Immature natural killer cell (primary cell): ENCODE measurements around the gene ACAN. TPM values are rescaled to one million over a fixed set of nuclear protein-coding genes. Genes with fewer than 3 reads are reported as not detected.

ENCODE experiments used
- DNase-seq, 3 donors: peaks; one replicate each; pipeline ENCODE4 v3.0.0; 2022; ENCODE audit warnings: mixed read lengths in 1 of 3
- H3K27ac Mint-ChIP-seq, 6 donors: one replicate each; pipeline ENCODE4 v1.8.0; 2020; ENCODE audit warnings: mixed read lengths in 6 of 6, mild to moderate bottlenecking in 5 of 6, inconsistent platforms in 4 of 6, moderate library complexity in 3 of 6
- H3K27me3 Mint-ChIP-seq, 3 donors: one replicate each; pipeline ENCODE4 v1.8.0; 2020 to 2021; ENCODE audit warnings: low read depth in 3 of 3, mild to moderate bottlenecking in 3 of 3, mixed read lengths in 3 of 3, moderate library complexity in 3 of 3, inconsistent platforms in 1 of 3
- H3K36me3 Mint-ChIP-seq, 3 donors: one replicate each; pipeline ENCODE4 v1.8.0; 2020; ENCODE audit warnings: mixed read lengths in 3 of 3, inconsistent platforms in 2 of 3, mild to moderate bottlenecking in 2 of 3
- H3K4me1 Mint-ChIP-seq, 2 donors: one replicate each; pipeline ENCODE4 v1.8.0; 2020; ENCODE audit warnings: inconsistent platforms in 2 of 2, mild to moderate bottlenecking in 2 of 2, mixed read lengths in 2 of 2, moderate library complexity in 1 of 2
- H3K4me3 Mint-ChIP-seq, 5 donors: one replicate each; pipeline ENCODE4 v1.8.0; 2020; ENCODE audit warnings: mild to moderate bottlenecking in 5 of 5, mixed read lengths in 5 of 5, inconsistent platforms in 3 of 5, moderate library complexity in 3 of 5
- H3K9me3 Mint-ChIP-seq, 6 donors: one replicate each; pipeline ENCODE4 v1.8.0; 2020; ENCODE audit warnings: mild to moderate bottlenecking in 6 of 6, mixed read lengths in 6 of 6, inconsistent platforms in 4 of 6, moderate library complexity in 3 of 6
- polyA plus RNA-seq, 3 donors: library from polyadenylated mRNA; unstranded; fragments of 300-500 nt; fragmentation: Illumina TruSeq; gene quantifications; one replicate each; pipeline ENCODE4 v1.2.3, GENCODE V29; 2021

ACAN gene
- polyA plus RNA-seq, 3 donors from 2014 or later: not detected

GRCh38 chr15:88898736-88899135 lies 95.5 kb downstream of the ACAN start:
- H3K4me3 Mint-ChIP-seq: no peak overlapping the region
- H3K27ac Mint-ChIP-seq: no peak overlapping the region
- no peaks in the 10 kb centered on the region for H3K9me3 Mint-ChIP-seq
- peaks cover 12 to 13% of the 10 kb centered on the region in 2 donors for H3K4me1 Mint-ChIP-seq
- H3K36me3 Mint-ChIP-seq: peaks cover 0 to 12% (median 8%) of the 10 kb centered on the region in 3 donors
- no peak for DNase-seq
- peaks cover 4 to 6% (median 4%) of the 10 kb centered on the region in 3 donors for H3K27me3 Mint-ChIP-seq

DNA sequence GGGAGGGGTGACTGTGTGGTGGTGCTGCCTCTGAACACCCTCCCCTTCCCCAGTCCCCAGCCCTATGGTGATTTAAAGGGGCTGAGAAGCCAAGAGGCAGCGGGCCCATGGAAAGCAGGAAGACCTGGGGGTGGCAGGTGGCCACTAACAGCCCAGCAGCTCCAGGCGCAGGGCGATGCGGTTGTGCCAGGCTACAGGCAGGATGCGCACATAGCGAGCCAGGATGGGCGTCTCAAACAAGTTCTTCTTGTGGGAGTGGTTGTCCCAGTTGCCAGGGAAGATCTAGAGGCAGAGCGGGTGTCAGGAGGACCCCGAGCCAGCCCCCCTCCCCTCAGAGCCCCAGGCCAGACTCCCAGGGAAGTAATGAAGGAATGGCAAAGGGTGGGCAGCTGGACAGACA lies 96.0 kb downstream of the ACAN start:
- Mint-ChIP-seq H3K4me1 (peaks cover 8 to 9% of the 10 kb centered on the region in 2 donors), H3K4me3 (no peak overlapping the region)

DNA sequence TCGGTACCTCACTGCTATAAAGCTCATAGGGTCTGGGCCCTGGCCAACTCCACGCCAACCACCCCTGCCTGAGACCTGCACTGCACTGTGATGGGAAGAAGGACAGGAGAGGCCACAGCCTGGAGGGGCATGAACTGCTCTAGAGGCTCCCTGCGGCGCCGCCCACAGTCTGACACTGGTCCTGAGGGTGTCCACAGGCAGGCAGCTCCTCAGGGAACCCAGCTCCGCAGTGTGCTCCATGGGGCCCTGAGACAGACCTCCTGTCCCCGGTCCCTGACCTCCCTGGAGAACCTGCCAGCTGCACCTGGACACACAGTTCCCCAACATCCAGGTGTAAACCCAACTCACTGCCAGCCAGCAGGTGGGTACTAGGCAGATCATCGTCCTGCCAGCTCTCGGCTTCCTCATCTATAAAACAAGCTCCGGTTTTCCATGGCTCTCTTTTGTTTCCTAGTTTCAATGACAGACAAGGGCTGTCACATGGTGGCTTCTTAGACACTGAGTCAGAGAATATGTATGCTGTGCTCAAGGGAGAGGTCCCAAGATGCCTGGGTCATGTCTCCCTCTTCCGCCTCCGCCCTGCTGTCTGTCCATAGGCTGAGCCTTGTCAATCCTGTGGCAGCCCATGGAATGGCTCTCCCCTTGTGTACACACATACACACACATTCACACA lies 97.2 kb downstream of the ACAN start:
- Mint-ChIP-seq H3K4me3 (no peak overlapping the region), H3K27me3 (peaks cover 0 to 4% (median 4%) of the 10 kb centered on the region in 3 donors), H3K27ac (peak overlapping the region in 2 of 6 donors; percentile 28 to 47), H3K36me3 (peaks cover 0 to 12% (median 8%) of the 10 kb centered on the region in 3 donors), H3K4me1 (peaks cover 9 to 14% of the 10 kb centered on the region in 2 donors), H3K9me3 (no peaks in the 10 kb centered on the region)
- no peak for DNase-seq

More for the DNA sequence above, 96.0 kb downstream of the ACAN start:
- no peak for DNase-seq
- Mint-ChIP-seq H3K36me3 (peaks cover 0 to 12% (median 8%) of the 10 kb centered on the region in 3 donors), H3K27ac (no peak overlapping the region), H3K27me3 (peaks cover 2 to 4% (median 4%) of the 10 kb centered on the region in 3 donors), H3K9me3 (no peaks in the 10 kb centered on the region)

DNA sequence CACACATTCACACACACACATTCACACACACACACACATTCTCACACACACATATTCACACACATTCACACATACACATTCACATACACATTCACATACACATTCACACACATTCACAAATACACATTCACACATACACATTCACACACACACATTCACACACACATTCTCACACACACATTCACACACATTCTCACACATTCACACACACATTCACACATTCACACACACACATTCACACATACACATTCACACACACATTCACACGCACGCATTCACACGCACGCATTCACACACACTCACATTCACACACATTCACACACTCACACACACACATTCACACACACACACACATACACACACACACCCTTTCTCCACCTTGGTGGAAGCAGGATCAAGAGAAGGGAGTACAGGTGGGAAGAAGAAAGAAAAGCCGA lies 97.8 kb downstream of the ACAN start:
- no peak for DNase-seq
- Mint-ChIP-seq H3K27ac (peak overlapping the region in 3 of 6 donors; percentile 28 to 47 (median 29)), H3K36me3 (peaks cover 0 to 12% (median 8%) of the 10 kb centered on the region in 3 donors), H3K27me3 (peaks cover 0 to 4% (median 3%) of the 10 kb centered on the region in 3 donors), H3K9me3 (no peaks in the 10 kb centered on the region), H3K4me1 (peaks cover 6 to 11% of the 10 kb centered on the region in 2 donors), H3K4me3 (no peak overlapping the region)

GRCh38 chr15:88901508-88902220 lies 98.4 kb downstream of the ACAN start:
- Mint-ChIP-seq H3K4me1 (peaks cover 6 to 11% of the 10 kb centered on the region in 2 donors), H3K27ac (peak overlapping the region in 2 of 6 donors; percentile 13 to 29), H3K4me3 (no peak overlapping the region), H3K36me3 (peaks cover 0 to 12% (median 8%) of the 10 kb centered on the region in 3 donors), H3K9me3 (no peaks in the 10 kb centered on the region), H3K27me3 (peaks cover 0 to 4% (median 3%) of the 10 kb centered on the region in 3 donors)
- no peak for DNase-seq

DNA sequence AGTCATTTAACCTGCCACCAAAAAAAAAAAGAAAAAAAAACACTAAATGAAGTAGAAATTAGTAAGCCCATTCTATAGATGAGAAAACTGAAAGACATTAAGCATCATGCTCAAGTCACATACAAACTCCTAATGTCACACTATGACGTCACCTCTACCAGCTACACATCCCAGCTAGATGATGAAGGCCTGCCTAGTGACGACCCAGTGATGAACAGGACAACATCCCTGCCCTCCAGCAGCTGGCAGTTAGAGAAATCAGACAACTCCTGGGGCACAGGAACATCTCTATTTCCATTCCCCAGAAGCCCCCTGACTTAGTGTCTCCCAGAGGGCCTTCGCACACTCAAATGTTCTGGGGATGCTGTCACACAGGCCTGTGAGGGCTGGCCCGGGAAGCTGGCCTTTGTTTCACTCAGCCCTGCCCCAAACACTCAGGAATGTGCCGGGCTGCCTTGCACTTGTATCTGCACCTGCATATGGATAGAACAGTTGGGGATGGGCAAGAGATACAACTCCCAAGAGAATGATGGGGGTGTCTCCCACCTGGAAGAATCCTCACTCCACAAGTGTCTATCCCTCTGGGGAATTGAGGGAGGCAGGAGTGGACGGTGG lies 99.1 kb downstream of the ACAN start:
- no peaks in the 10 kb centered on the region for H3K9me3 Mint-ChIP-seq
- peaks cover 6 to 11% of the 10 kb centered on the region in 2 donors for H3K4me1 Mint-ChIP-seq
- peak overlapping the region in 1 of 6 donors; percentile 13 for H3K27ac Mint-ChIP-seq
- H3K36me3 Mint-ChIP-seq: peaks cover 0 to 12% (median 8%) of the 10 kb centered on the region in 3 donors
- DNase-seq: no peak
- H3K27me3 Mint-ChIP-seq: peaks cover 0 to 4% (median 3%) of the 10 kb centered on the region in 3 donors
- H3K4me3 Mint-ChIP-seq: no peak overlapping the region

DNA sequence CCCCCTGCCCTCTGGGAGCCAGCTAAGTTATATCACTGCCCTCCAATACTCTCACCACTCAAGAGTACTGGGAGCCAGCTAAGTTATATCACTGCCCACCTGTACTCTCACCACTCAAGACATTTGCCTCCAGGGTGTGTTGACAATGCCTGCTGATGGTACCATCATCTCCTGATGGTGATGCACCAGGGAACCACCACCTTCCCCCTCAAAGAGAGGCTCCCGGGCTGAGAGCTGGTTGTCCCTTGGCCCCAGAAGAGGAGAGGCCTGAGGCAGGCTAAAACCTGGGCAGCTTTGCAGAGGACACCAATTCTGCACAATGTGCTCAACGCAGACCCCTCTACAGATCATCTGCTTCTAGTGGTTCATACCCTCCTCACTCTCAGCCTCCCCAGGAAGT lies 99.6 kb downstream of the ACAN start:
- Mint-ChIP-seq H3K27ac (no peak overlapping the region), H3K9me3 (no peaks in the 10 kb centered on the region), H3K36me3 (peaks cover 0 to 12% (median 8%) of the 10 kb centered on the region in 3 donors), H3K27me3 (peaks cover 0 to 3% (median under 1%) of the 10 kb centered on the region in 3 donors), H3K4me1 (peaks cover 6 to 11% of the 10 kb centered on the region in 2 donors), H3K4me3 (no peak overlapping the region)
- no peak for DNase-seq

DNA sequence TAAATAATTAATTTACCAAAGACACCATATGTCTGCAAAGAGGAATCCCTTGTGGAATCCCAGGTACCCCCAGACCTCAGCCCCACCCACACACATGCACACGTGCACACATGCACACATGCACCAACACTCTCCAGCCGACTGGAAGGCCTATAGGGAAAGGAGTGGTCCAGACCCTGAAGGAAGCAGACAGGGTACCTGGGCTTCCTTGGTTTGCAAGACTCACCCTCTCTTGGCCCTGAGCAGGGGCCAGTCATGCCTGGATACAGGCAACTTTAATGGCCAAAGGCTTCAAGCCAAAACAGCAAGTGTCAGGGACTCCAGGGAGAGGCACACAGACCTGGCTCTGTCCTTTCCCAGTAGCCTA lies 101.0 kb downstream of the ACAN start:
- Mint-ChIP-seq H3K27me3 (peaks cover 0 to 3% (median 0%) of the 10 kb centered on the region in 3 donors), H3K4me1 (peaks cover 6 to 11% of the 10 kb centered on the region in 2 donors), H3K4me3 (no peak overlapping the region), H3K27ac (peak overlapping the region in 1 of 6 donors; percentile 9), H3K9me3 (no peaks in the 10 kb centered on the region), H3K36me3 (peaks cover 0 to 12% (median 8%) of the 10 kb centered on the region in 3 donors)
- no peak for DNase-seq

GRCh38 chr15:88904624-88905327 lies 101.5 kb downstream of the ACAN start:
- no peak overlapping the region for H3K4me3 Mint-ChIP-seq
- peaks cover 0 to 3% (median 0%) of the 10 kb centered on the region in 3 donors for H3K27me3 Mint-ChIP-seq
- H3K9me3 Mint-ChIP-seq: no peaks in the 10 kb centered on the region
- peak; percentile 67 to 74 (median 67) for DNase-seq
- H3K27ac Mint-ChIP-seq: peak overlapping the region in 3 of 6 donors; percentile 0 to 57 (median 9)
- peaks cover 0 to 12% (median 8%) of the 10 kb centered on the region in 3 donors for H3K36me3 Mint-ChIP-seq
- peaks cover 6 to 11% of the 10 kb centered on the region in 2 donors for H3K4me1 Mint-ChIP-seq

- H3K27ac Mint-ChIP-seq: no peak overlapping the region
- peaks cover 0 to 3% (median 1%) of the 10 kb centered on the region in 3 donors for H3K27me3 Mint-ChIP-seq
- H3K4me1 Mint-ChIP-seq: peaks cover 6 to 15% of the 10 kb centered on the region in 2 donors
- DNase-seq: no peak
- peaks cover 0 to 11% (median 8%) of the 10 kb centered on the region in 3 donors for H3K36me3 Mint-ChIP-seq
- H3K4me3 Mint-ChIP-seq: no peak overlapping the region
- no peaks in the 10 kb centered on the region for H3K9me3 Mint-ChIP-seq
These were observed 102.3 kb downstream of the ACAN start for GRCh38 chr15:88905576-88905975.

- Mint-ChIP-seq H3K36me3 (peaks cover 0 to 6% (median 5%) of the 10 kb centered on the region in 3 donors), H3K4me3 (no peak overlapping the region), H3K4me1 (peaks cover 10 to 21% of the 10 kb centered on the region in 2 donors), H3K27me3 (peaks cover 0 to 5% (median 1%) of the 10 kb centered on the region in 3 donors), H3K27ac (no peak overlapping the region), H3K9me3 (no peaks in the 10 kb centered on the region)
- no peak for DNase-seq
These were observed 102.9 kb downstream of the ACAN start for GRCh38 chr15:88906130-88906529.

- Mint-ChIP-seq H3K9me3 (no peaks in the 10 kb centered on the region), H3K27ac (no peak overlapping the region), H3K36me3 (peaks cover 0 to 4% (median 4%) of the 10 kb centered on the region in 3 donors), H3K27me3 (peaks cover 0 to 5% (median 1%) of the 10 kb centered on the region in 3 donors), H3K4me3 (no peak overlapping the region), H3K4me1 (peaks cover 11 to 22% of the 10 kb centered on the region in 2 donors)
- no peak for DNase-seq
These were observed 103.3 kb downstream of the ACAN start for GRCh38 chr15:88906551-88906950.

- peaks cover 13 to 25% of the 10 kb centered on the region in 2 donors for H3K4me1 Mint-ChIP-seq
- H3K9me3 Mint-ChIP-seq: no peaks in the 10 kb centered on the region
- no peak for DNase-seq
- peaks cover 0 to 5% (median 0%) of the 10 kb centered on the region in 3 donors for H3K27me3 Mint-ChIP-seq
- H3K36me3 Mint-ChIP-seq: peaks cover 0 to 1% (median under 1%) of the 10 kb centered on the region in 3 donors
- H3K4me3 Mint-ChIP-seq: no peak overlapping the region
- H3K27ac Mint-ChIP-seq: no peak overlapping the region
These were observed 103.9 kb downstream of the ACAN start for GRCh38 chr15:88907111-88907510.
